HepG2 (cell line): ENCODE data around the gene NAPB. TPM values are rescaled to one million over a fixed set of nuclear protein-coding genes. Genes with fewer than 3 reads are reported as not detected.

ENCODE experiments used
- ATAC-seq: fragments of 200-7000 bp; cut with Tn5 transposase; 3 replicates; pipeline ENCODE4 v1.9.1; 2020; ENCODE audit warnings: mild to moderate bottlenecking, moderate library complexity
- BruUV-seq: library from RNA; stranded (reverse); fragments of 400-500 nt; replicated peaks from 2 replicates; lab custom pipeline; 2021; lab: Mats Ljungman, UMichigan
- CTCF ChIA-PET: fragments of 300-600 bp; formaldehyde crosslinking; extraction: SDS; loops from one replicate; lab custom pipeline; 2021; ENCODE audit warnings: low total read pairs, inconsistent platforms, low intra/inter-chr PET ratio; lab: Yijun Ruan, JAX
- POLR2A ChIA-PET: fragments of 350-600 bp; sonication (Branson Sonifier 250); formaldehyde crosslinking; loops from one replicate; lab custom pipeline; 2020; ENCODE audit warnings: antibody characterized with exemption, inconsistent platforms; lab: Yijun Ruan, JAX
- DNase-seq: peaks from one replicate; pipeline ENCODE4 v3.0.0-alpha.2; 2015; ENCODE audit warnings: low spot score
- FAIRE-seq: peaks from 3 replicates; lab custom pipeline; 2011; peaks lifted over from hg19 to GRCh38; lab: Jason Lieb, UNC
- H2AFZ ChIP-seq: one replicate; pipeline ENCODE4 v1.6.1; 2011; ENCODE audit warnings: low read length, inconsistent platforms
- H3K27ac ChIP-seq: fragments of 300-600 bp; 3 replicates; pipeline ENCODE4 v1.8.0; 2011; ENCODE audit warnings: mixed run types, mild to moderate bottlenecking, mixed read lengths, low read length, inconsistent platforms; ENCODE audit not compliant: insufficient read depth; ENCODE audit errors: extremely low read length
- H3K27me3 ChIP-seq, 2 experiments: fragments of 200-600 bp in 1 of 2; 2 replicates in 1 of 2; 3 replicates in 1 of 2; pipeline versions ENCODE4 v1.6.0 to v1.8.0; 2011; ENCODE audit warnings: low read length in 2 of 2, mild to moderate bottlenecking in 2 of 2, moderate library complexity in 2 of 2, inconsistent platforms in 1 of 2; ENCODE audit not compliant: insufficient read depth in 2 of 2, control insufficient read depth in 1 of 2
- H3K36me3 ChIP-seq, 2 experiments: fragments of 200-600 bp in 1 of 2; replicated peaks in 1 of 2; 2 replicates in 1 of 2; 3 replicates in 1 of 2; pipeline versions ENCODE4 v1.5.1 to v1.8.0; 2011; ENCODE audit warnings: low read length in 2 of 2, inconsistent platforms in 1 of 2; ENCODE audit not compliant: insufficient read depth in 2 of 2, control insufficient read depth in 1 of 2
- H3K4me1 ChIP-seq: 2 replicates; pipeline ENCODE4 v1.5.1; 2012; ENCODE audit warnings: low read length, inconsistent platforms; ENCODE audit not compliant: insufficient read depth
- H3K4me2 ChIP-seq: 2 replicates; pipeline ENCODE4 v1.6.0; 2011; ENCODE audit warnings: low read depth, low read length, inconsistent platforms
- H3K4me3 ChIP-seq, 3 experiments: fragments of 200-600 bp in 1 of 3; sonication (generic), shearing (Covaris generic) in 1 of 3; replicated peaks in 1 of 3; 2 replicates each; pipeline ENCODE4 v1.5.1; 2011 to 2016; ENCODE audit warnings: low read length in 3 of 3, inconsistent platforms in 2 of 3, low read depth in 2 of 3, mild to moderate bottlenecking in 2 of 3, control low read depth in 1 of 3, mixed read lengths in 1 of 3; ENCODE audit not compliant: insufficient read depth in 1 of 3
- H3K79me2 ChIP-seq: one replicate; pipeline ENCODE4 v1.6.1; 2011; ENCODE audit warnings: low read length, inconsistent platforms; ENCODE audit not compliant: insufficient read depth
- H3K9ac ChIP-seq: 2 replicates; pipeline ENCODE4 v1.6.0; 2011; ENCODE audit warnings: mild to moderate bottlenecking, low read depth, low read length, inconsistent platforms; ENCODE audit not compliant: insufficient read depth
- H3K9me3 ChIP-seq: 2 replicates; pipeline ENCODE4 v1.5.1; 2012; ENCODE audit warnings: mild to moderate bottlenecking, low read length
- H4K20me1 ChIP-seq: 2 replicates; pipeline ENCODE4 v1.6.0; 2011; ENCODE audit warnings: inconsistent platforms, mild to moderate bottlenecking, low read length, moderate library complexity; ENCODE audit not compliant: insufficient read depth
- HOXA9 ChIP-seq: sonication (generic); formaldehyde crosslinking; IDR thresholded peaks from 2 replicates; pipeline ENCODE4 v1.8.1; 2022; ENCODE audit warnings: missing genetic modification reagents, mild to moderate bottlenecking, moderate library complexity, borderline replicate concordance
- ZC3H13 ChIP-seq: sonication (generic); formaldehyde crosslinking; IDR thresholded peaks from 2 replicates; pipeline ENCODE4 v1.8.1; 2023; ENCODE audit warnings: mild to moderate bottlenecking, missing genetic modification reagents, moderate library complexity
- WGBS: methylation state at CpG from one replicate; pipeline ENCODE4 v1.1.6; 2017; ENCODE audit warnings: low lambda C conversion rate; 5-methylcytosine and 5-hydroxymethylcytosine counted together
- in situ Hi-C: cut with HindIII; loops from 2 replicates; pipeline ENCODE4 v1.10.0; 2017; ENCODE audit warnings: low pct_unique_long_range_greater_than_20kb; ENCODE audit not compliant: extremely low pct_ligation_motif_present
- intact Hi-C: fragments of 100-400 bp; cut with micrococcal nuclease; formaldehyde crosslinking; loops from one replicate; pipeline ENCODE4 v1.10.0; 2022; ENCODE audit not compliant: unreplicated experiment
- polyA plus RNA-seq, 8 experiments: library from polyadenylated mRNA; depleted of rRNA in 3 of 8; stranded (reverse) in 7 of 8; unstranded in 1 of 8; fragments of >200 nt; fragmentation: Illumina TruSeq in 4 of 8; extraction: Trizol in 4 of 8; gene quantifications; 2 replicates each; pipeline versions ENCODE4 v1.2.1 to v1.2.3, GENCODE V29; 2011 to 2016; ENCODE audit warnings: low read depth in 4 of 8, missing spikeins in 1 of 8, mixed read lengths in 1 of 8; ENCODE audit not compliant: insufficient read depth in 1 of 8
- total RNA-seq, 5 experiments: library from RNA; depleted of rRNA; stranded (reverse); fragments of >200 nt; fragmentation: Illumina TruSeq; extraction: Trizol; gene quantifications; 2 replicates each; pipeline ENCODE4 v1.2.3, GENCODE V29; 2016; ENCODE audit warnings: low read depth in 1 of 5
- TF ChIP-seq, protein P1 (sequence below): sonication (generic); formaldehyde crosslinking; IDR thresholded peaks from 2 replicates; pipeline ENCODE4 v1.5.0; 2020; ENCODE audit warnings: mild to moderate bottlenecking, missing genetic modification reagents, borderline replicate concordance
- TF ChIP-seq, protein P2 (sequence below): sonication (generic); formaldehyde crosslinking; IDR thresholded peaks from 2 replicates; pipeline ENCODE4 v1.4.0; 2020; ENCODE audit warnings: missing genetic modification reagents, borderline replicate concordance

The NAPB gene
- total and polyA plus RNA-seq, 2 of the 13 experiments (the other 11 are each of a cell fraction or from before 2014, with no cell fraction given): 15.2 to 16.1 TPM

DNA sequence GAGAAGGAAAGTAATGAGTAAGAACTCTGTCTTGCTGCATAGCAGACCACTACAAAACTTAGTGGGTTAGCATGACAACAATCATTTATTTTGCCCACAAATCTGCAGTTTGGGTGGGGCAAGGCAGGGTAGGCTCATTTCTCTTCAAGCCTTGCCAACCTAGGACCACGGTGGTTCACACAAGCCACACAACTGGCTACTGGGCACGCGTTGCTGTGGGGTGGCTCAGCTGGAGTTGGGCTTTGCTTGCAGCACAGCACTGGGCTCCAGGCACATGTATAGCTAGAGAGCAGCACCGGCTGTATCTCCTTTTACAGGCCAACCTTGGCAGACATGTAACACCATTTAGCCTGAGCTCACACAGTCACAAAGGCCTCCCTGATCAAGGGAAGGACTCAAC, 75.3 kb downstream of the NAPB start:
- in situ Hi-C loops (no loop called here), intact Hi-C loops (loop anchor here (10.0 kb wide), 1 partner anchor 491 kb away; no protein-coding TSS in a partner anchor)
- ATAC-seq (no peak), DNase-seq (no peak), FAIRE-seq (no peak)
- H3K79me2 ChIP-seq: peaks cover 2% of the 10 kb centered on the region
- H4K20me1 ChIP-seq: no peaks in the 10 kb centered on the region
- H3K27ac ChIP-seq: no peak overlapping the region
- ChIA-PET CTCF (no interaction called here), POLR2A (interaction anchor here (1.6 kb wide), 1 partner anchor 12 kb away, joined by 4 read pairs; no protein-coding TSS in a partner anchor)
- H3K4me1 ChIP-seq: peaks cover 31% of the 10 kb centered on the region
- 80% methylated on average over 4 of the region's 4 CpGs for WGBS
- BruUV-seq: no TSS peak
- H3K27me3 ChIP-seq: no peaks in the 10 kb centered on the region; a peak in 2 of 5 replicates
- no peaks in the 10 kb centered on the region for H3K36me3 ChIP-seq
- H3K4me2 ChIP-seq: no peak overlapping the region
- no peak overlapping the region for H3K4me3 ChIP-seq
- TF ChIP-seq, protein P1, sequence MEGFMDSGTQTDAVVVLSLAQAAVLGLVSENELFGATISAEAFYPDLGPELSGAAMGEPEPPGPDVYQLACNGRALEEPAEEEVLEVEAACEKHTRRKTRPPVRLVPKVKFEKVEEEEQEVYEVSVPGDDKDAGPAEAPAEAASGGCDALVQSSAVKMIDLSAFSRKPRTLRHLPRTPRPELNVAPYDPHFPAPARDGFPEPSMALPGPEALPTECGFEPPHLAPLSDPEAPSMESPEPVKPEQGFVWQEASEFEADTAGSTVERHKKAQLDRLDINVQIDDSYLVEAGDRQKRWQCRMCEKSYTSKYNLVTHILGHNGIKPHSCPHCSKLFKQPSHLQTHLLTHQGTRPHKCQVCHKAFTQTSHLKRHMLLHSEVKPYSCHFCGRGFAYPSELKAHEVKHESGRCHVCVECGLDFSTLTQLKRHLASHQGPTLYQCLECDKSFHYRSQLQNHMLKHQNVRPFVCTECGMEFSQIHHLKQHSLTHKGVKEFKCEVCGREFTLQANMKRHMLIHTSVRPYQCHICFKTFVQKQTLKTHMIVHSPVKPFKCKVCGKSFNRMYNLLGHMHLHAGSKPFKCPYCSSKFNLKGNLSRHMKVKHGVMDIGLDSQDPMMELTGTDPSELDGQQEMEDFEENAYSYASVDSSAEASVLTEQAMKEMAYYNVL (CRISPR knock-in tag): 0 out of 2 replicates have a peak, but pooled peaks have one; percentile 7
- TF ChIP-seq ZC3H13 (CRISPR knock-in tag): 0 out of 2 replicates have a peak, but pooled peaks have one; percentile 30
- TF ChIP-seq HOXA9 (CRISPR knock-in tag): 0 out of 2 replicates have a peak, but pooled peaks have one; percentile 32
- TF ChIP-seq, protein P2, sequence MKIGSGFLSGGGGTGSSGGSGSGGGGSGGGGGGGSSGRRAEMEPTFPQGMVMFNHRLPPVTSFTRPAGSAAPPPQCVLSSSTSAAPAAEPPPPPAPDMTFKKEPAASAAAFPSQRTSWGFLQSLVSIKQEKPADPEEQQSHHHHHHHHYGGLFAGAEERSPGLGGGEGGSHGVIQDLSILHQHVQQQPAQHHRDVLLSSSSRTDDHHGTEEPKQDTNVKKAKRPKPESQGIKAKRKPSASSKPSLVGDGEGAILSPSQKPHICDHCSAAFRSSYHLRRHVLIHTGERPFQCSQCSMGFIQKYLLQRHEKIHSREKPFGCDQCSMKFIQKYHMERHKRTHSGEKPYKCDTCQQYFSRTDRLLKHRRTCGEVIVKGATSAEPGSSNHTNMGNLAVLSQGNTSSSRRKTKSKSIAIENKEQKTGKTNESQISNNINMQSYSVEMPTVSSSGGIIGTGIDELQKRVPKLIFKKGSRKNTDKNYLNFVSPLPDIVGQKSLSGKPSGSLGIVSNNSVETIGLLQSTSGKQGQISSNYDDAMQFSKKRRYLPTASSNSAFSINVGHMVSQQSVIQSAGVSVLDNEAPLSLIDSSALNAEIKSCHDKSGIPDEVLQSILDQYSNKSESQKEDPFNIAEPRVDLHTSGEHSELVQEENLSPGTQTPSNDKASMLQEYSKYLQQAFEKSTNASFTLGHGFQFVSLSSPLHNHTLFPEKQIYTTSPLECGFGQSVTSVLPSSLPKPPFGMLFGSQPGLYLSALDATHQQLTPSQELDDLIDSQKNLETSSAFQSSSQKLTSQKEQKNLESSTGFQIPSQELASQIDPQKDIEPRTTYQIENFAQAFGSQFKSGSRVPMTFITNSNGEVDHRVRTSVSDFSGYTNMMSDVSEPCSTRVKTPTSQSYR (CRISPR knock-in tag): no peak
- TF ChIP-seq, all 625 proteins: peak for 3
- H3K9me3 ChIP-seq: no peaks in the 10 kb centered on the region
- H3K9ac ChIP-seq: no peak overlapping the region
- H2AFZ ChIP-seq: no peak overlapping the region
